Dermis blood vessel endothelial cell (primary cell): Measurements from ENCODE around the gene HLA-DQB1. TPM values are rescaled to one million over a fixed set of nuclear protein-coding genes. Genes with fewer than 3 reads are reported as not detected.
A peak's percentile ranks its signal among the peaks of the same experiment; 100 is the strongest.
"Not testable (repeated sequence)": the region's sequence is repeated elsewhere in the genome, so short reads cannot be mapped to it uniquely, and the experiment has no call there.

Source experiments
- DNase-seq: peaks from one replicate; pipeline ENCODE4 v3.0.0; 2010
- total RNA-seq: library from RNA; depleted of rRNA; stranded (reverse); fragments of >200 nt; gene quantifications from 2 replicates; pipeline ENCODE4 v1.2.3, GENCODE V29; 2014

The HLA-DQB1 gene
- total RNA-seq, 1 donor from 2014 or later = not detected

GRCh38 chr6:32662099-32662498, 4.4 kb downstream of the HLA-DQB1 start:
- no peak for DNase-seq

DNA sequence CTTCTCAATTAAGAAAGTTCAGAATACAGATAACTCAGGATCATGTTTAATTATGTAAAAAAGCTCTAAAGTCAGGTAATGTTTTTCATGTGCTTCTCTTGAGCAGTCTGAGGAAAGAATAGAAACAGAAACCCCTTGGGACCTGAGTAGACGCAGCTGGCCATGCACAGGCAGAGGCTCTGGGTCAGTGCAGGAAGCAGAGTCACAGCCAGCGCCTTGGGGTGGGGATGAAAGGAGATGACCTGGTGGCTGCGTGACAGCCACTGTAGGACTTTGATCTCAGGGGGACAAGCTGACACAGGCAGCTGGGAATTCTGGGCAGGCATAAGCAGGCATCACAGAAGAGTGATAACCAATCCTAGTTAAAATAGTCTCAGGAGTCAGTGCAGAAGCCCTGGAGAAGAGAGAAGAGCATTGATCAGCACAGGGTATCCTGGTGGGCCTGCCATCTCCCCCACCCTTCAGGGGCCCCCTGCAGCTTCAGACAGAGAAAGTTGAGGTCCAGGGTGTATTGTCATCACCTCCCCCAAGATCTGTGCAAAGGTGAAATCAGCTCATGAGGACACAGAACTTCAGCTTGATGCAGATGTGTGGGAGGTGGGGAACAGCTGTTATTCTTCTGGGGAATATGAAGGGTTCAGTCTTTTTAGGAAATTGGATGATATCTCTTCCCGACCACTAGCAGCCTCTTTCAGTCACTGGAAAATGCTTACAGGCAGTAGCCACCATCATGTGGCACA, 6.4 kb downstream of the HLA-DQB1 start:
- DNase-seq = no peak

- no peak for DNase-seq
Measured at GRCh38 chr6:32658268-32658897, 8.1 kb downstream of the HLA-DQB1 start.

- DNase-seq = not testable (repeated sequence)
Measured at GRCh38 chr6:32657819-32658218, 8.6 kb downstream of the HLA-DQB1 start.

DNA sequence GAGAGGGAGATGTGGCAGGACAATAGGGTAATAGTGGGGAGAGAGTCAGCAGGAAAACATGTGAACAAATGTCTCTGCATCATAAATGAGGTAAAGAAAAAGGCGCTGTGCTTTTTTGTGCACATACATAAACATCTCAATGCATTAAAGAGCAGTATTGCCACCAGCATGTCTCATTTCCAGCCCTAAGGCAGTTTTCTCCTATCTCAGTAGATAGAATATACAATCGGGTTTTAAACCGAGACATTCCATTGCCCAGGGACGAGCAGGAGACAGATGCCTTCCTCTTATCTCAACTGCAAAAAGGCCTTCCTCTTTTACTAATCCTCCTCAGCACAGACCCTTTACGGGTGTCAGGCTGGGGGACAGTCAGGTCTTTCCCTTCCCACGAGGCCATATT, 9.1 kb downstream of the HLA-DQB1 start:
- not testable (repeated sequence) for DNase-seq

- no peak for DNase-seq
Measured at GRCh38 chr6:32655203-32655710, 11.2 kb downstream of the HLA-DQB1 start.

- no peak for DNase-seq
Measured at GRCh38 chr6:32645047-32645703, 21.3 kb downstream of the HLA-DQB1 start.

DNA sequence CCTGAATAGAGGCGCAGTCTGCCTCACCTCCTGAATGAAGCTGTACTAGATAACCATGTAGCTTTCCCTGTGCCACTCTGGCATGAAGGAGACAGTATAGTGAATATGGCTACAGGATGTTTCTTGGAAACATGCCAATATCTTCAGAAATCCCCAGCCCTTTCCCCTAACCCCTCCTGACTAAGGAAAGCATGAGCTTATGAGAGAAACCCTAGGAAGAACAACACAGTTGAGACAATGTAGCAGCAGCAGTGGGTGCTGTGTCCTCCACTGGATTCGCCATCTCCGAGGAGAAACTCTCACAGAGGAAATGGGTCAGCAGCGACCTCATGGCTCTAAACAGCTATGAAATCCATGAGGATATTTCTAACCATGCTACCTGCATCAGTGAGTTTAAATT, 22.6 kb downstream of the HLA-DQB1 start:
- no peak for DNase-seq

GRCh38 chr6:32642720-32643106, 23.7 kb downstream of the HLA-DQB1 start:
- DNase-seq = no peak

- not testable (repeated sequence) for DNase-seq
Measured at GRCh38 chr6:32641785-32642719, 24.4 kb downstream of the HLA-DQB1 start.

DNA sequence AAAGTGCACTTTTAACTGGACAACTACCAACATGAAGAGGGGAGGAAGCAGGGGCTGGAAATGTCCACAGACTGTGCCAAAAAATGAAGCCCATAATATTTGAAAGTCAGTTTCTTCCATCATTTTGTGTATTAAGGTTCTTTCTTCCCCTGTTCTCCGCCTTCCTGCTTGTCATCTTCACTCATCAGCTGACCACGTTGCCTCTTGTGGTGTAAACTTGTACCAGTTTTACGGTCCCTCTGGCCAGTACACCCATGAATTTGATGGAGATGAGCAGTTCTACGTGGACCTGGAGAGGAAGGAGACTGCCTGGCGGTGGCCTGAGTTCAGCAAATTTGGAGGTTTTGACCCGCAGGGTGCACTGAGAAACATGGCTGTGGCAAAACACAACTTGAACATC, 25.3 kb downstream of the HLA-DQB1 start:
- no peak for DNase-seq

- no peak for DNase-seq
Measured at GRCh38 chr6:32639440-32640394, 26.7 kb downstream of the HLA-DQB1 start.

DNA sequence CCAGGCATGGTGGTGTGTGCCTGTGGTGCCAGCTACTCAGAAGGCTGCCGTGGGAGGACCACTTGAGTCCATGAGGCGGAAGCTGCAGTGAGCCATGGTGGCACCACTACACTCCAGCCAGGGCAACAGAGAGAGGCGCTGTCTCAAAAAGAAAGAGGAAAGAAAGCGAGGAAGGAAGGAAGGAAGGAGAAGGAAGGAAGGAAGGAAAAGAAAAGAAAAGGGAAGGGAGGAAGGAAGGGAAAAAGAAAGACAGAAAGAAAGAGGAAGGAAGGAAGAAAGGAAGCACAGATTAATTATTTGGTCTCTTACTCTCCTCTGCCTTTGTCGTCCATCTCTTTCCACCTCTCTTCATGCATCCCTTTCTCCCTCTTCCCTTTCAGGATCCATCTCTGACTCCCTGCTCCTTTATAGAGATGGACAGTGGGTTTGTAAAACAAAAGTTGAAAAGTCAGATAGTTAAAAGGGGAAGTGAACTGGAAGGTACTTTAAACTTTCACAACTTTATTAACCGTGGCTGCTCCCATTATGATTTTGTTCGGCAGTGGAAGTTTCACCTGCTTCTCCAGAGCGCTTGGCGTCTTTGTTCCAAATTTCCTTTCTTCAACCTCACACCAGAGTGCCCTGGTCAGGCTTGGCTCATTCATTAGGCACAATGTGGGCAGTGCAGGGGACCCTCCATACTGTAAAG, 27.8 kb downstream of the HLA-DQB1 start:
- DNase-seq = no peak

GRCh38 chr6:32637883-32638282, 28.6 kb downstream of the HLA-DQB1 start:
- DNase-seq = no peak

GRCh38 chr6:32637219-32637880, 29.1 kb downstream of the HLA-DQB1 start, which contains the start of gene HLA-DQA1:
HLA-DQA1 (plus strand) TSS chr6:32637406; CDS start chr6:32637459, 53 bp downstream.
- DNase-seq = no peak

DNA sequence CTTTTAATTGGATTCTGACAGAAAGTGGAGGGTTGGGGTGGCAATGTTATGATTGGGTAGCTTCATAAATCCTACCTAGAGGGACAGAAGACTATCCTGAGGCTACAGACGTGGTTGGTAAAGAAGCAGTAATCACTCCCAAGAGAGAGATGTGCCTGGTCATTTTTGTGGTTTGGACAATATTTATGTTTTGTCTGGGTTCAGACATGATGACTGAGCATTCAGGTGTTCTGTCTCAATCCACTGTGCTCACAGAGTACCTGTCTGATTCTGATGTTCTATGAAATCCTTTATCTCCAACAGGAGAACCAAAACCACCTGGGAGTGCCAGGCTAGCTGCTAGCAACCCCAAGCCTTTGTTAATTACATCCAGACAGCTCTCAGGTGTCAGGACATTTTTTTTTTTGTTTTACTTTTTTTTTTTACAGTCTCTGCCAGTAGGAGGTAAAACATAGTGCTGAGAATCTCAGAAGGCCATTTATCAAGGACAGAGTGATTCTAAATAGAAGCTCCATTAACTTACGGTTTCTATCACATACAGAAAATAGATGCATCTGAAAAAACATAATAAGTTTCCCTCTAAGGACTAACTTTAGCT, 30.8 kb downstream of the HLA-DQB1 start:
- DNase-seq = no peak

- not testable (repeated sequence) for DNase-seq
Measured at GRCh38 chr6:32629793-32630192, 36.7 kb downstream of the HLA-DQB1 start.

GRCh38 chr6:32627831-32628230, 38.6 kb downstream of the HLA-DQB1 start:
- DNase-seq = peak; percentile 61

GRCh38 chr6:32627249-32627648, 39.2 kb downstream of the HLA-DQB1 start:
- DNase-seq = no peak
